H1 (cell line): ENCODE data around the gene OR13H1. TPM values are rescaled to one million over a fixed set of nuclear protein-coding genes. Genes with fewer than 3 reads are reported as not detected.

Source experiments
- CBX8 ChIP-seq: fragments of 300-800, 300-1000 bp; sonication (generic); IDR thresholded peaks from 2 replicates; pipeline ENCODE4 v1.7.1; 2016; ENCODE audit warnings: low read depth, low read length, borderline replicate concordance
- CEBPB ChIP-seq: IDR thresholded peaks from 2 replicates; pipeline ENCODE4 v1.6.1; 2012; ENCODE audit warnings: low read depth, low read length
- CHD7 ChIP-seq: fragments of 300-600 bp; sonication (generic); IDR thresholded peaks from 2 replicates; pipeline ENCODE4 v1.7.1; 2012; ENCODE audit warnings: low read length, moderate library complexity, mild to moderate bottlenecking, inconsistent platforms; ENCODE audit not compliant: insufficient replicate concordance
- GTF2F1 ChIP-seq: IDR thresholded peaks from 2 replicates; pipeline ENCODE4 v1.6.1; 2012; ENCODE audit warnings: low read depth, low read length, improper control_type of control experiment, borderline replicate concordance
- NANOG ChIP-seq: IDR thresholded peaks from 2 replicates; pipeline ENCODE4 v1.6.1; 2011; ENCODE audit warnings: low read length, low read depth, mild to moderate bottlenecking, inconsistent platforms; ENCODE audit not compliant: insufficient read depth, poor library complexity, severe bottlenecking
- SP1 ChIP-seq: IDR thresholded peaks from 2 replicates; pipeline ENCODE4 v1.6.1; 2011; ENCODE audit warnings: low read depth, low read length
- SRF ChIP-seq: IDR thresholded peaks from 2 replicates; pipeline ENCODE4 v1.6.1; 2011; ENCODE audit warnings: mild to moderate bottlenecking, low read depth, low read length, moderate library complexity
- YY1 ChIP-seq: IDR thresholded peaks from 2 replicates; pipeline ENCODE4 v1.6.1; 2011; ENCODE audit warnings: low read depth, mild to moderate bottlenecking, low read length
- ZNF274 ChIP-seq: IDR thresholded peaks from 2 replicates; pipeline ENCODE4 v1.7.0; 2012; ENCODE audit warnings: low read length, borderline replicate concordance; ENCODE audit errors: extremely low read depth
- polyA plus RNA-seq, 7 experiments: library from polyadenylated mRNA; depleted of rRNA in 3 of 7; stranded (reverse) in 5 of 7; unstranded in 2 of 7; fragments of >200 nt in 5 of 7; fragments of 200-250 nt in 2 of 7; gene quantifications; 1 replicate in 5 of 7; 2 replicates in 1 of 7; 4 replicates in 1 of 7; pipeline versions ENCODE4 v1.2.1 to v1.2.3, GENCODE V29; 2011 to 2013; ENCODE audit warnings: missing spikeins in 2 of 7, mixed read lengths in 2 of 7
- total RNA-seq: library from RNA; stranded (reverse); fragmentation: NEBNext Ultra II Directional; extraction: Animal tissue kit (Norgen Biotek cat#: 25700); gene quantifications from 2 replicates; pipeline ENCODE4 v1.2.1, GENCODE V29; 2021

The OR13H1 gene
- total and polyA plus RNA-seq, 2 of the 8 experiments (the other 6 are each of a cell fraction or from before 2014, with no cell fraction given) = not detected

- no peak for TF ChIP-seq CHD7
- TF ChIP-seq ZNF274 = no peak
- no peak for TF ChIP-seq GTF2F1
- no peak for TF ChIP-seq SRF
- TF ChIP-seq YY1 = no peak
- TF ChIP-seq CBX8 = no peak
- no peak for TF ChIP-seq NANOG
- no peak for TF ChIP-seq CEBPB
- no peak for TF ChIP-seq SP1
These were observed 22.1 kb upstream of the OR13H1 start (continued) for GRCh38 chrX:131521824-131522223.
